ENCODE results near the gene MLLT3.

The MLLT3 gene

GRCh38 chr9:20407013-20407412 lies 215.3 kb downstream of the MLLT3 start:
- DNase-seq: no peak

GRCh38 chr9:20406344-20406743 lies 216.0 kb downstream of the MLLT3 start:
- DNase-seq: no peak

GRCh38 chr9:20405616-20406015 lies 216.7 kb downstream of the MLLT3 start:
- no peak for DNase-seq

DNA sequence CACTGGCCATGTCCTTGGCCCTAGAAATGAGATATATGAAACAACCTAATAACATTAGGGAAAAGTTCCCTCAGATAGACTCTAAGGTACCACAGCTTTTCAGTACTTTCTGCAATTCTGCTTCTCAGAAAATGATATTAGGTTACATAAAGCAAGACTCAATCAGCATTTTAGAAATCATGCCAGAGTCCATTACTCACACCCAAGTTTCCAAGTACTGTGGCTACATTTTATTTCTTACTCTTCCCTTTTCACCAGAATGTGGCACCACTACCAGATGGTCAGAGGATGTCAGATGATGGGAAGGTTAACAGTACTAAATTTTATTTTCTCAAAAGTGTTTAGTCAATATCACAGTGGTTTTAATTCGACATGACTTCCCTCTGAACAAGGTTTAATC lies 217.2 kb downstream of the MLLT3 start:
- DNase-seq: no peak

DNA sequence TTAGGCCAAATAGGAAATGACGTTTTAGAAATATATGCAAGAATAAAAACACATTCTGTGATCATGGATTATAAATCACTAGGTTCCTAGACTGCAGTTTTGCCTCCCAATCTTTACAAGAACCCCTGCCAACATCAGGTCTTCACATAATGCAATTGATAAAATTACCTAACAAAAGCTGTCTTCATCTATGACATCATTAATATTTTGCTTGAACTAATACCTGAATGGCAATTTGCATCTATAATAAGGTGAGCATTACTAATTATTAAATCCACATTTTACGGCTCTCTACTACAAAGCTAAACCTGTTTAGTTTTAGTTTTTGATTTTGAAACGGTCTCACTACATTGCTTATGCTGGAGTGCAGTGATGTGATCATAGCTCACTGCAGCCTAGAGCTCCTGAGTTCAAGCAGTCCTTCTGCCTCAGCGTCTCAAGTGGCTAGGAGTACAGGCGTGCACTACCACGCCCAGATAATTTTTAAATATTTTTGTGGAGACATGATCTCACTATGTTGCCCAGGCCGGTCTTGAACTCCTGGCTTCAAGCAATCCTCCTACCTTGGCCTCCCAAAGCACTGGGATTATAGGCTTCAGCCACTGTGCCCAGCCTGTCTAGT lies 218.0 kb downstream of the MLLT3 start:
- DNase-seq: no peak

DNA sequence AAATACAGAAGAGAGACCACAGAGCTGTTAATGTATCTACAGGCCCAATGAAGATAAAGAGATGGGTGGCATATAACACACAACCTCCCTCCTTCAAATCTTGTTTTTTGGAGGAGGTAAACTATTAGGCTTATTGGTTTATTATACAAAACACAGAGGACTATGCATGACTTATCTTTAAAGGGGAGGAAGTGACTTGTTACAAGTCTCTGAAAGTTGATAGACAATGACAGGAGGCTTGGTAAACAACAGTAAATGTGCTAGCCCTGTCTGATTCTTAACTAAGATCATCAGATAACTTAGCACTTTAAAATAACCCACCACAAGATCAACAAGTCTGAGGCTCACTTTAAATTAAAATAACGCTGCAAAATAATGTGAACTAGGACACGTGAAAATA lies 219.0 kb downstream of the MLLT3 start:
- no peak for DNase-seq

DNA sequence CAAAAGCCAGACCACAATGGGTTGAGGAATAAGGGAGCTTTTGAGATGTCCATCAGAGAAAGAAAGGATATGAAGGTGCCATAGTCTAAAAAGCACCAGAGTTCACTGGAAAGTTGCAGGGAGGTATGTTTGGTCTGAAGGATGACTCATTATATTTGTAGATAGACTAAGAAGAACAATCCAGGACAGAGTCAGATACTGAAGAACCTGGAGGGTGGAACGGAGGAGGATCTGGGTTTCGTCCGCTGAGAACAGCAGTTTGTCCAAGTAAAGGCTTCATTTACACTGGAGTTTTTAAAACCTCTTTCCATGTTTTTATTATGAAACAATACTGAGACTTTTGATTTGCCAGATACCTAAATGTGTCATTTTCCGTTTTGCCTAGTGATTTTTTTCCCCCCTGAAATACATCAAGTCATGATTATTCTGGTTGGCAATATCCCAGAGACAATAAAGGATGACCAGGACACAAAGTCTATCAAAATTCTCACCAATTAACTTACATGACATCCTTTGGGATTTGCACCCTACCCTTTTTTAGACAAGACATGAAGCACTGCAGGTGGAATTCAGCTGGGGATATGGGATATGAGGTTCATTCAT lies 219.9 kb downstream of the MLLT3 start:
- no peak for DNase-seq

GRCh38 chr9:20398536-20399338 lies 223.6 kb downstream of the MLLT3 start:
- no peak for DNase-seq

GRCh38 chr9:20397348-20397747 lies 225.0 kb downstream of the MLLT3 start:
- DNase-seq: no peak

- DNase-seq: no peak
Observed at GRCh38 chr9:20396509-20396908, 225.8 kb downstream of the MLLT3 start.

DNA sequence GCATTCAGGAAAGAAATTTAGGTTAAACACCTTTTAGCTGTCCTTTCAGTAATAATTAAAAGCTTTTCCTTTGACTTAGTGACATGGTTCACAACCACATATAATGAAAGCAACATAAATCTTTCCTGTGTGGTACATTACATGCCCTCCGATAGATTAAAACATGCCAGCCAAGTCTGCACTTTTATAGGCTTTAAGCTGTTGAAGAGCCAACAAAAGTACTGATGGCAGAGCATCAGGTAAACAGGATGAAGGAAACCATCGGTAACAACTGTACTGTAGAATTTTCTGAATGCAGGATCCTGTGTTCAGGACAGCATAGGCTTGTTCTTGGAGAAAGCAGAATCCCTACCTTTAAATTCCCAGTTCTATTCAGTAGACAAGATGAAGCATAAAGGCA lies 226.6 kb downstream of the MLLT3 start:
- DNase-seq: no peak

GRCh38 chr9:20394969-20395368 lies 227.3 kb downstream of the MLLT3 start:
- no peak for DNase-seq

DNA sequence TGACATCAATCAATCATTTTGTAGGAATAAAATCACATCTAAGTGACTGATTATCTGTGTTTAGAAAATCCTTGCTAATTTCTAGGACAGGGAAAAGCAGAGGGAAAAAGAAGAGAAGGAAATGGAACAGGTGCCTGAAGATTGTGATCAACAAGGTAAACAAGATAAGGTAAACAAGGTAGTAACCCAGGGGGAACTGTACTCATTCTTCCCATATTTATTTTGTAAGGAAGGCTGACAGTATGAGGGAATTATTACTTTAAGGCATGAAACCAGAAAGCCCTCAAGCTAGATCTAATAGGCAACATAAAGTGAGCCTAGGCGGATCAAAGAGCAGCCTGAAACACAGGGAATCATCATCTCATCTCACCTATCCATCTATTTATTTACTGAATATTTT lies 231.1 kb downstream of the MLLT3 start:
- no peak for DNase-seq

- DNase-seq: no peak
Observed at GRCh38 chr9:20390400-20390799, 231.9 kb downstream of the MLLT3 start.

DNA sequence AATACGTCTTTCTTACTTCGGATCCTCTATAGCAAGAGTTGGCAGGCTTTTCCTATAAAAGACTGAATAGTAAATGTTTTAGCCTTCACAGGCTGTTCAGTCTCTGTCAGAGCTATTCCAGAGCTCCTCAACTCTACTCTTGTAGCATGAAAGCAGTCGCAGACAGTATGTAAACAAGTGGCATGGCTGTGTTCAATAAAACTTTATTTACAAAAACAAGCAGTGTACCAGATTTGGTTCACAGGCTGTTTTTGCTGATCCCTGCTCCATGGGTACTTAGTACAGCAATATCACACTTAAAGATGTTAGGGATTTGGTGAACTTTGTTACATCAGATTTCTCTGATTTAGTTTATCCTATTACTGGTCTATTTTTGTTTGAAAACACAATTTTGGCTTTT lies 235.2 kb downstream of the MLLT3 start:
- DNase-seq: no peak

- no peak for DNase-seq
Observed at GRCh38 chr9:20384642-20385041, 237.7 kb downstream of the MLLT3 start.

- no peak for DNase-seq
Observed at GRCh38 chr9:20382460-20383071, 239.7 kb downstream of the MLLT3 start.

DNA sequence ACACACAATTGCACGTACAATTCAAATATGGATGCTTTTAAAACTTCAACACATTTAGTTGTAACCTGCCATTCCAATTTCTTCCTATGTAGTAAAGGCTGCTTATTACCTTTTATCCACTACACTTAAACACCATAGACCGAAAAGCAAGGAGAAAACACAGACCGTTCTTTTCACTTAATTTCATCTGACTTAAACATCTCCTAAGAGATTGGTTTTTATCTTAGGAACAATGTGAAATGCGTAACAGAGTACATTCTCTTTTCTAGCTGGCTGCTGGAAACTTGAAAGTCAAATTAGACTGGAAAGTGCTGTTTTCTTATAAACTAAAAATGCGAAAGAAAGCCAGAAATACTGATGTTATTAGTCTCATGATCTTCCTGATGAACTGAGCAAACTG lies 241.8 kb downstream of the MLLT3 start:
- no peak for DNase-seq

- no peak for DNase-seq
Observed at GRCh38 chr9:20379804-20380225, 242.5 kb downstream of the MLLT3 start.

- no peak for DNase-seq
Observed at GRCh38 chr9:20378851-20379250, 243.4 kb downstream of the MLLT3 start.

DNA sequence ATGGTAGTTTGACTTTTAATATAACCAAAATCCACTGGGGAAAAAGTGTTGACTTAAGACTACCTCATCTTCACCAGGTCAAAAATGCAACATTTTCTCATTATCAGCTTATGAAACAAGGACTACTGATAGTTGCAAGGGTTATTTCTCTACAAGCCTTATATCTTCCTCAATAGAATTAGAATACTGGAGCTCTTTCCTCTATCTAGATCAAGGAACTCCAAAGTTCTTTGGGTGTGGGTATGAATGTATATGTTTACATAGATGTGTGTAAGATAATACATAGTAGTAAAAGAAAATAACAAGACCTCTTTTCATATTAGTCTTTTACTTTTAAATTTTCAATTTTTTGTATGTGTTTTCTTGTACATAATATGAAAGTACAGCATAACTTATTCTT lies 244.5 kb downstream of the MLLT3 start:
- DNase-seq: no peak

- no peak for DNase-seq
Observed at GRCh38 chr9:20376731-20377375, 245.4 kb downstream of the MLLT3 start.

- DNase-seq: no peak
Observed at GRCh38 chr9:20376042-20376441, 246.3 kb downstream of the MLLT3 start.
